ENCODE measurements around the gene NUDT21.

Gene NUDT21

GRCh38 chr16:56460101-56460500 is 9.0 kb upstream of the NUDT21 start:
- DNase-seq: no peak

GRCh38 chr16:56457927-56458470 is 6.9 kb upstream of the NUDT21 start:
- DNase-seq: no peak

GRCh38 chr16:56451753-56452689 is 889 bp upstream of the NUDT21 start:
- no peak for DNase-seq

- peak; percentile 32 for DNase-seq
Measured at GRCh38 chr16:56450275-56450985, 702 bp downstream of the NUDT21 start.

GRCh38 chr16:56448005-56448404 is 3.1 kb downstream of the NUDT21 start:
- no peak for DNase-seq

- no peak for DNase-seq
Measured at GRCh38 chr16:56447286-56447685, 3.8 kb downstream of the NUDT21 start.

GRCh38 chr16:56438038-56438437 is 13.1 kb downstream of the NUDT21 start:
- peak; percentile 87 for DNase-seq

GRCh38 chr16:56436258-56436657 is 14.9 kb downstream of the NUDT21 start:
- DNase-seq: no peak

GRCh38 chr16:56428091-56428490 is 23.0 kb downstream of the NUDT21 start:
- DNase-seq: no peak

GRCh38 chr16:56426585-56426984 is 24.5 kb downstream of the NUDT21 start:
- DNase-seq: no peak

GRCh38 chr16:56425439-56425832 is 25.7 kb downstream of the NUDT21 start, which contains the start of gene AMFR:
AMFR (minus strand) TSS chr16:56425545; CDS start chr16:56425327, 218 bp downstream.
- DNase-seq: peak; percentile 82

- DNase-seq: no peak
Measured at GRCh38 chr16:56424791-56425438, 26.2 kb downstream of the NUDT21 start.

- no peak for DNase-seq
Measured at GRCh38 chr16:56424404-56424764, 26.7 kb downstream of the NUDT21 start.

- peak; percentile 61 for DNase-seq
Measured at GRCh38 chr16:56423584-56424403, 27.3 kb downstream of the NUDT21 start.

- DNase-seq: no peak
Measured at GRCh38 chr16:56422896-56423441, 28.2 kb downstream of the NUDT21 start.

- no peak for DNase-seq
Measured at GRCh38 chr16:56421976-56422669, 29.0 kb downstream of the NUDT21 start.

GRCh38 chr16:56421313-56421712 is 29.8 kb downstream of the NUDT21 start:
- DNase-seq: no peak

GRCh38 chr16:56420613-56421012 is 30.5 kb downstream of the NUDT21 start:
- no peak for DNase-seq

GRCh38 chr16:56419740-56420548 is 31.2 kb downstream of the NUDT21 start:
- DNase-seq: no peak

- no peak for DNase-seq
Measured at GRCh38 chr16:56417138-56417537, 34.0 kb downstream of the NUDT21 start.
